ENCODE results near the gene RECQL. TPM values are rescaled to one million over a fixed set of nuclear protein-coding genes. Genes with fewer than 3 reads are reported as not detected.

The RECQL gene
- total and polyA plus RNA-seq, 12 donors, result 11.2 to 40.5 (median 22.8) TPM

DNA sequence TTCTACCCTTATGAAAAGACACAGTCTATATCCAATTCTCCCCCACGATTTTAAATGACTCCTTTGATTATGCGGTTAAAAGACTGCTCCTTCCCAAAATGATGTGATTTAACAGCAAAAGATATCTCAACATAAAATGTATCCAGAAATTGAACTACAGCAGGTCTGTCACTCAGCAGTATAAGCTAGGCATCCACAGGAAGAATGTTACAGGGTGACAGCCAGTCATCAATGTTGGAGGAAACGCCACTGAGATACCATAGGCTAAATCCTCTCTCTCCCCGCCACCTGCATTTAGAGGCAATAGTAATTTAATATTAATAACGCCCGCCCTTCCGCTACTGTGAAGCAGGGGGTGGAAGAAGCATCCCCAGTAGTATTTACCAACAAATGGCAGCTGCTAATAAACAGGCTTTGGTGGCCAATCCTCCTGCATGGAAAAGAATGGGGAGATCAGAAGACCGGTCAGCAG lies 613 bp downstream of the RECQL start:
- H3K27me3 ChIP-seq, result no peaks in the 10 kb centered on the region
- TF ChIP-seq, protein P1, sequence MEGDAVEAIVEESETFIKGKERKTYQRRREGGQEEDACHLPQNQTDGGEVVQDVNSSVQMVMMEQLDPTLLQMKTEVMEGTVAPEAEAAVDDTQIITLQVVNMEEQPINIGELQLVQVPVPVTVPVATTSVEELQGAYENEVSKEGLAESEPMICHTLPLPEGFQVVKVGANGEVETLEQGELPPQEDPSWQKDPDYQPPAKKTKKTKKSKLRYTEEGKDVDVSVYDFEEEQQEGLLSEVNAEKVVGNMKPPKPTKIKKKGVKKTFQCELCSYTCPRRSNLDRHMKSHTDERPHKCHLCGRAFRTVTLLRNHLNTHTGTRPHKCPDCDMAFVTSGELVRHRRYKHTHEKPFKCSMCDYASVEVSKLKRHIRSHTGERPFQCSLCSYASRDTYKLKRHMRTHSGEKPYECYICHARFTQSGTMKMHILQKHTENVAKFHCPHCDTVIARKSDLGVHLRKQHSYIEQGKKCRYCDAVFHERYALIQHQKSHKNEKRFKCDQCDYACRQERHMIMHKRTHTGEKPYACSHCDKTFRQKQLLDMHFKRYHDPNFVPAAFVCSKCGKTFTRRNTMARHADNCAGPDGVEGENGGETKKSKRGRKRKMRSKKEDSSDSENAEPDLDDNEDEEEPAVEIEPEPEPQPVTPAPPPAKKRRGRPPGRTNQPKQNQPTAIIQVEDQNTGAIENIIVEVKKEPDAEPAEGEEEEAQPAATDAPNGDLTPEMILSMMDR (IDR thresholded peaks at IDR 0.05), result no peak
- peaks cover 0 to 61% (median 50%) of the 10 kb centered on the region in 9 donors for H3K4me1 ChIP-seq
- H3K4me3 ChIP-seq, result peak overlapping the region; percentile 74 to 98 (median 90)
- ATAC-seq (peak in 1 of 8 donors; percentile 1), DNase-seq (no peak)
- intact Hi-C loops (cut with DNase I), result loop anchor here in 5 of 10 donors (5.0 to 10.0 kb wide), 4 partner anchors 64 to 181 kb away; partner anchors contain the start of genes LDHB (in 4 of the 5) and PYROXD1 (in 1 of the 5)
- peak overlapping the region; percentile 39 to 92 (median 88) for H3K27ac ChIP-seq
- WGBS, 2 donors, result 4 to 7% methylated on average over 8 of the region's 8 CpGs
- H3K9me3 ChIP-seq, result no peaks in the 10 kb centered on the region
- peaks cover 0 to 36% (median 17%) of the 10 kb centered on the region in 9 donors for H3K36me3 ChIP-seq

DNA sequence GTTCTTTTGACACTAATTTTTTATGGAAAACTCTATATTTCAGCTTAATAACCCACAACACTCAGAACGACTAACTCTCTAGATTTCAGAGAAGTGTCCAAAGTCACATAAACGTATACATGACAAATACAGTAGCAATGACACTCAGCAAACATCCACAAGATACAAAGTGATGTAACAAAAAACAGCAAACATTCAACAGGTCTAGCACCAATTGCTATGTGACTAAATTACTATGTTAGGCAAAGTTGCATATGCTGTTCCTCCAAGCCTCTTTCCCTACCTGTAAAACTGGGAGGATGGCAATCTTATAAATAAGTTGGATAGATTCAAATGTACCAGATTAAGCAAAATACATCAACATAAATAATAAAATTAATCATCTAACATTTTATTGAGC lies 1.7 kb downstream of the RECQL start:
- TF ChIP-seq, protein P1 (IDR thresholded peaks at IDR 0.05), result no peak
- peaks cover 0 to 51% (median 43%) of the 10 kb centered on the region in 9 donors for H3K4me1 ChIP-seq
- H3K4me3 ChIP-seq, result peak overlapping the region in 7 of 10 donors; percentile 79 to 96 (median 90)
- H3K9me3 ChIP-seq, result no peaks in the 10 kb centered on the region
- 70 to 81% methylated on average over 2 of the region's 2 CpGs for WGBS, 2 donors
- DNase-seq (no peak), ATAC-seq (no peak)
- no peaks in the 10 kb centered on the region for H3K27me3 ChIP-seq
- H3K36me3 ChIP-seq, result peaks cover 0 to 46% (median 23%) of the 10 kb centered on the region in 9 donors
- intact Hi-C loops (cut with DNase I), result loop anchor here in 6 of 10 donors (5.0 to 10.0 kb wide), 5 partner anchors 62 to 183 kb away; partner anchors contain the start of genes LDHB (in 4 of the 6) and PYROXD1 (in 1 of the 6)
- H3K27ac ChIP-seq, result peak overlapping the region in 5 of 10 donors; percentile 25 to 91 (median 89)

DNA sequence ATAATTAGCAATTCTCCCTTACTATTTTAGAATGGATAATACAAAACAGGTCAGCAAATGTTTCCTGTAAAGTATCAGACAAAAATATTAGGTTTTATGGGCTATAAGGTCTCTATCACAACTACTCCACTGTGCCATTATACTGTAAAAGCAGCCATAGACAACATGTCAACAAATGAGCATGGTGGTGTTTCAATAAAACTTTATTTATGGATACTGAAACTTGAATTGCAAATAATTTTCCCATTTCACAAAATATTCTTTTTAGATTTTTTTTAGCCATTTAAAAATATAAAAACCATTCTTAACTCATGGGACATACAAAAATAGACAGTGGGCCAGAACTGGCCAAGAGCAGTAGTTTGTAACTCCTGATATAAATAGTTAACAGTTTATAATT lies 15.4 kb downstream of the RECQL start:
- ATAC-seq, result no peak
- H3K27me3 ChIP-seq, result no peaks in the 10 kb centered on the region
- H3K4me3 ChIP-seq, result no peak overlapping the region

DNA sequence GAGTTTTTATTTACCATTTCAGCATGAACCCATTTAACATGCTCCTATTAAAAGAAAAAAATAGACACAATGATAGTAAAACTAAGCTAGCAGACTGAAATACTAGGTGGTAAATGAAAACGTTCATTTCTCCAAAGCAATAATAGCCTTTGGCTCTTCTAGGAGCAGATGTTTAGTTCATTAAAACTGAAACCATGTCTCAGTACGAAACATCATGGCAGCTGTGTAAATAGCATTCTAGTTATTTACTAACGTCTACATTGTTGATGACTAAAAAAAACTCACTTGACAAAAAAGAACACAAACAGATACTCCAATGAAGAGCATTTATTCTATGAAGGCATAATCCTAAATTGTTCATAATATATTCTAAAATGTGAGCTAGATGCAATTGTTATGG lies 17.9 kb downstream of the RECQL start:
- TF ChIP-seq, protein P1 (IDR thresholded peaks at IDR 0.05), result no peak
- no peak overlapping the region for H3K4me3 ChIP-seq
- H3K4me1 ChIP-seq, result no peaks in the 10 kb centered on the region
- WGBS, 2 donors, result 71 to 76% methylated on average over 3 of the region's 3 CpGs
- H3K27me3 ChIP-seq, result no peaks in the 10 kb centered on the region
- DNase-seq (no peak), ATAC-seq (no peak)
- no peaks in the 10 kb centered on the region for H3K9me3 ChIP-seq
- intact Hi-C loops (cut with DNase I), result no loop called here
- H3K36me3 ChIP-seq, result peaks cover 0 to 100% (median 30%) of the 10 kb centered on the region in 9 donors
- H3K27ac ChIP-seq, result no peak overlapping the region

More for the DNA sequence above, 15.4 kb downstream of the RECQL start:
- intact Hi-C loops (cut with DNase I), result loop anchor here in 1 of 10 donors (2.0 kb wide), 1 partner anchor 33 kb away; no protein-coding TSS in a partner anchor
- peaks cover 0 to 100% (median 30%) of the 10 kb centered on the region in 9 donors for H3K36me3 ChIP-seq
- DNase-seq, result no peak
- H3K9me3 ChIP-seq, result no peaks in the 10 kb centered on the region
- TF ChIP-seq, protein P1 (IDR thresholded peaks at IDR 0.05), result no peak
- H3K4me1 ChIP-seq, result no peaks in the 10 kb centered on the region
- no peak overlapping the region for H3K27ac ChIP-seq
